Skeletal muscle tissue (tissue), 4 donors: Measurements from ENCODE around the gene SLC10A7. TPM values are rescaled to one million over a fixed set of nuclear protein-coding genes. Genes with fewer than 3 reads are reported as not detected.
A peak's percentile ranks its signal among the peaks of the same experiment; 100 is the strongest.

Experiments used
- H3K27ac ChIP-seq: one replicate; pipeline ENCODE4 v1.7.0; 2013; ENCODE audit warnings: mild to moderate bottlenecking, low read depth, low read length, inconsistent platforms
- H3K27me3 ChIP-seq, 3 donors: one replicate each; pipeline ENCODE4 v1.7.0; 2013; ENCODE audit warnings: low read length in 3 of 3; ENCODE audit not compliant: control insufficient read depth in 3 of 3, insufficient read depth in 3 of 3
- H3K36me3 ChIP-seq, 3 donors: one replicate each; pipeline ENCODE4 v1.7.0; 2013; ENCODE audit warnings: low read length in 3 of 3; ENCODE audit not compliant: control insufficient read depth in 3 of 3, insufficient read depth in 3 of 3
- H3K4me1 ChIP-seq, 3 donors: one replicate each; pipeline ENCODE4 v1.7.0; 2013; ENCODE audit warnings: low read length in 3 of 3, mild to moderate bottlenecking in 3 of 3; ENCODE audit not compliant: control insufficient read depth in 3 of 3, insufficient read depth in 3 of 3
- H3K4me3 ChIP-seq, 3 donors: one replicate each; pipeline ENCODE4 v1.7.0; 2013; ENCODE audit warnings: low read length in 3 of 3
- H3K9ac ChIP-seq, 3 donors: one replicate each; pipeline ENCODE4 v1.7.0; 2013; ENCODE audit warnings: low read length in 3 of 3, mild to moderate bottlenecking in 3 of 3, moderate library complexity in 2 of 3, low read depth in 1 of 3
- H3K9me3 ChIP-seq, 3 donors: one replicate each; pipeline ENCODE4 v1.7.0; 2013; ENCODE audit warnings: low read length in 3 of 3; ENCODE audit not compliant: control insufficient read depth in 3 of 3
- total RNA-seq: library from RNA; depleted of rRNA; stranded (reverse); fragments of >200 nt; gene quantifications from one replicate; pipeline ENCODE4 v1.2.3, GENCODE V29; 2014
- donor health status: Osteomylitis.

SLC10A7 gene, protein sequence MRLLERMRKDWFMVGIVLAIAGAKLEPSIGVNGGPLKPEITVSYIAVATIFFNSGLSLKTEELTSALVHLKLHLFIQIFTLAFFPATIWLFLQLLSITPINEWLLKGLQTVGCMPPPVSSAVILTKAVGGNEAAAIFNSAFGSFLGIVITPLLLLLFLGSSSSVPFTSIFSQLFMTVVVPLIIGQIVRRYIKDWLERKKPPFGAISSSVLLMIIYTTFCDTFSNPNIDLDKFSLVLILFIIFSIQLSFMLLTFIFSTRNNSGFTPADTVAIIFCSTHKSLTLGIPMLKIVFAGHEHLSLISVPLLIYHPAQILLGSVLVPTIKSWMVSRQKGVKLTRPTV
- total RNA-seq, result 15.1 TPM

DNA sequence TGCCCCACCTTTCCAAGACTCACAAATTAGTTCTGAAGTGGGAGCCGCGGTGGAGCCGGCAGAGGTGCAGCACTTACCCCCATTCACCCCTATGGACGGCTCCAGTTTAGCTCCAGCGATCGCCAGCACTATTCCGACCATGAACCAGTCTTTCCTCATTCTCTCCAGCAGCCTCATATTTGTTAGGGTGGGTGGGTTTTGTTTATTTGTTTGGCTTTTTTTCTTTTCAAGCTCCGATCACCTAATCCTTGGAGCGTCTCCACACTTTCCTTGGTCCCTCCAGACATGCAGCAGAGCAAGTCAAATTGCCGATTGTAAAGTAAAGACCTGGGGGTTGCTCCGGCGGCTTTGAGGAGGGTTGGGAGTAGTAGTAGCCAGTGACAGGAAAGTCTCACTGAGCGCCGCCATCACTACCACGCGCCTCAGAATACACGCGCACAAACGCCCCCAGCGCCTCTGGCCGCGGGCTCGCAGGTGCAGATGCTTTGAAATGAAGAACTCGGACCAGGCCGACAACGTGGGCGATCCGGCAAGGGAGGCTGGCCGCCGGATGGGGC lies at the start of gene SLC10A7:
SLC10A7 (minus strand) TSS at position 400 of the 557 bp plus-strand sequence; CDS start at position 177, 223 bp downstream.
- H3K27ac ChIP-seq, result peak within 1 kb of the TSS; percentile 85
- no peaks in the 10 kb centered on the region for H3K9me3 ChIP-seq
- H3K4me3 ChIP-seq, result peak within 1 kb of the TSS; percentile 91 to 98 (median 98)
- H3K36me3 ChIP-seq, result peaks cover 0 to under 1% (median 0%) of the 10 kb centered on the region in 3 donors
- no peaks in the 10 kb centered on the region for H3K27me3 ChIP-seq
- peak within 1 kb of the TSS; percentile 89 to 95 (median 95) for H3K9ac ChIP-seq
- H3K4me1 ChIP-seq, result peaks cover 11 to 18% (median 14%) of the 10 kb centered on the region in 3 donors

DNA sequence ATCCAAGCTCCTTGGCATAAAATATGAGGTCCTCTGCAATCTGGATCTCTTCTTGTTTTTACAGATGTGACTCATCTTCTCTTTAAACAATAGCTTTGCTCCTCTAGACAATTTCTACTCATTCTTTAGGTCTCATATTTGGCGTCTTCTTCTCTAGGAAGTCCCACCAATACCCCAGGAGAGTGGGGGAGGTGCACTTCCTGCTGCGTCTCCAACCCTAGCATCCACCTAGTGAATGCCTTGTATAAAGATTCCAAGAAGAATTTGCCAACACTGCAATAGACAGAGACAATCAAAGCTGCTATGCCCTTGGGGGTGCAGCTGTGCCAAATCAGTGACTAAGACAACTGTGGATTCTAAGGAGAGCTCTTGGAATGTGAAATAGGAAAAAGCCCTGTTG lies 45.7 kb upstream of the SLC10A7 start:
- Histone ChIP-seq H3K9ac (no peak overlapping the region), H3K27me3 (no peaks in the 10 kb centered on the region), H3K4me1 (no peaks in the 10 kb centered on the region), H3K9me3 (no peaks in the 10 kb centered on the region), H3K27ac (no peak overlapping the region), H3K4me3 (no peak overlapping the region), H3K36me3 (no peaks in the 10 kb centered on the region)

DNA sequence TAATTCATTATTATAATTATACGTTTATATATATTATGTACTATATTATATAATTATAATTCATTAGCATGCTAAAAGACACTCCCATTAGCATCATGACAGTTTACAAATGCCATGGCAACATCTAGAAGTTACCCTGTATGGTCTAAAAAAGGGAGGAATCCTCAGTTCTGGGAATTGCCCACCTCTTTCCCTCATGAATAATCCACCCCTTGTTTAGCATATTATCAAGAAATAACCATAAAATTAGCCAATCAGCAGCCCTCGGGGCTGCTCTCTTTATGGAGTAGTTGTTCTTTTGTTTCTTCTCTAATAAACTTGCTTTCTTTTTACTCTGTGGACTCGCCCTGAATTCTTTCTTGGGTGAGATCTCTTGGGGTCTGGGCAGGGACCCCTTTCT lies 42.8 kb upstream of the SLC10A7 start:
- H3K27me3 ChIP-seq, result no peaks in the 10 kb centered on the region
- H3K9ac ChIP-seq, result no peak overlapping the region
- H3K36me3 ChIP-seq, result no peaks in the 10 kb centered on the region
- H3K27ac ChIP-seq, result no peak overlapping the region
- H3K9me3 ChIP-seq, result no peaks in the 10 kb centered on the region
- H3K4me1 ChIP-seq, result no peaks in the 10 kb centered on the region
- no peak overlapping the region for H3K4me3 ChIP-seq

DNA sequence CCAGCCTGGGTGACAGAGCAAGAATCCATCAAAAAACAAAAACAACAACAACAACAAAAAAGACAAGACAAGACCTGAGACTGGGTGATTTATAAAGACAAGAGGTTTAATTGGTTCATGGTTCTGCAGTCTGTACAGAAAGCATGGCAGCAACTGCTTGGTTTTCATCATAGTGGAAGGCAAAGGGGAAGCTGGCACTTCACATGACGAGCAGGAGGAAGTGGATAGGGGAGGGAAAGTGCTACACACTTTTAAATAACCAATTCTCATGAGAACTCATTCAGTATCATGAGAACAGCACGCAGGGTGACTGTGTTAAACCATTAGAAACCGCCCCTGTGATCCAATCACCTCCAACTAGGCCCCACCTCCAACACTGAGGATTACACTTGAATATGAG lies 28.4 kb upstream of the SLC10A7 start:
- no peak overlapping the region for H3K4me3 ChIP-seq
- H3K9ac ChIP-seq, result no peak overlapping the region
- H3K27me3 ChIP-seq, result no peaks in the 10 kb centered on the region
- H3K4me1 ChIP-seq, result no peaks in the 10 kb centered on the region
- H3K9me3 ChIP-seq, result no peaks in the 10 kb centered on the region
- H3K27ac ChIP-seq, result no peak overlapping the region
- no peaks in the 10 kb centered on the region for H3K36me3 ChIP-seq

DNA sequence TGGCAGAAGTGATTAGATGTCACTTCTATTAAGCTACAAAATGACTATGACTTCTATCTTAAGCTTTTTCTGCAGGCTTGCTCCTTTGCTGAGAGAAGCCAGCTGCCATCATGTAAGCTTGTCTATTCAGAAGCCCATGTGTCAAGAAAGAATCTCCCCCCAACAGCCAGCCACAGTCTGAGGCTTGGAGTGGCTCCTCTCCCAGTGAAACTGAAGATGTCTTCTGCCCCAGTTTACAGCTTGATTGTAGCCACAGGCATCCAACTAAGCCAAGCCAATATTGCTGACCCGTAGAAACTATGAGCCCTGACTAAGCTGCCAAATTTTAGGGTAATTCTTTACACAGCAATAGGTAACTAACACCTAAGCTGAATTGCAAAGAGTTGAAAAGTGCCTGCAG lies 26.7 kb upstream of the SLC10A7 start:
- Histone ChIP-seq H3K4me3 (no peak overlapping the region), H3K27ac (no peak overlapping the region), H3K27me3 (no peaks in the 10 kb centered on the region), H3K9ac (no peak overlapping the region), H3K4me1 (no peaks in the 10 kb centered on the region), H3K36me3 (no peaks in the 10 kb centered on the region), H3K9me3 (peaks cover 0 to 2% (median 0%) of the 10 kb centered on the region in 3 donors)

DNA sequence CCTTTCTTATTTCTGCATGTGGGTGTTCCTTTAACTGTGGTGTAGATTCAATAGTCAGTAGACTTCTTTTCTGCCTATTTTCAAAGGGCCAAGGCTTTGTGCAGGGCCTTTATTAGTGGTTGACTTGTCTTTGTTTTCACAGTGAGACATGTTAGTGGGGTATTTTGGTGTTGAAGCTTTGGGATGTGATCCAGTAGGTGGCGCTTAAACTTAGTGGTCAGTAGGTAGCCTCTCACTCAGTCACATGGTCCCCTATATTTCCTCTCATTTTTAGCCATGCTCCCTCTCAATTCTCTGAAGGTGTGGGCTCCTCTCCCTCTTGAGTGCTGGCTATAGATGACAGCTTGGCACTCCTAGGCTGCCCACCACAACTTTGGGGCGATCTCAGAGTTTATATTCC lies 23.4 kb upstream of the SLC10A7 start:
- Histone ChIP-seq H3K4me3 (no peak overlapping the region), H3K9me3 (peaks cover 0 to 2% (median 0%) of the 10 kb centered on the region in 3 donors), H3K27me3 (no peaks in the 10 kb centered on the region), H3K27ac (no peak overlapping the region), H3K9ac (no peak overlapping the region), H3K4me1 (no peaks in the 10 kb centered on the region), H3K36me3 (no peaks in the 10 kb centered on the region)

DNA sequence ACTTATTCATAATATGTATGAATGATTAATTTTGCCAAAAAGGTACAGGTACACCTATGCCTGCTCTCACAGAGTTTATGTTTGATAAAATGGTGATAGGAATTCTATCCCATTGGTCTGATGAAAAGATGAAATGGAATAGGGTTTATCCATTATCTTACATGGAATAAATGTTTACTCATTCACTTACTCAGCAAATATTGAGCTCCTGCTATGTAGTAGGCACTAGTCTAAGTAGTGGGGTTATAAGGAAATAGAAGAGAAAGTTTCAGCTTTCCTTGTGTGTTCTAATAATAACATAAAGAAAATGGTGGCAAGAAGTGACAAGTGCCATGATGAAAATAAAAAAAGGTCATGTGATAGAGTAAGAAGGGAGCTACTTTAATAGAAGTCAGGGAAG lies 12.4 kb upstream of the SLC10A7 start:
- no peak overlapping the region for H3K4me3 ChIP-seq
- H3K9ac ChIP-seq, result no peak overlapping the region
- H3K27ac ChIP-seq, result no peak overlapping the region
- H3K9me3 ChIP-seq, result no peaks in the 10 kb centered on the region
- H3K4me1 ChIP-seq, result no peaks in the 10 kb centered on the region
- H3K27me3 ChIP-seq, result no peaks in the 10 kb centered on the region
- no peaks in the 10 kb centered on the region for H3K36me3 ChIP-seq

DNA sequence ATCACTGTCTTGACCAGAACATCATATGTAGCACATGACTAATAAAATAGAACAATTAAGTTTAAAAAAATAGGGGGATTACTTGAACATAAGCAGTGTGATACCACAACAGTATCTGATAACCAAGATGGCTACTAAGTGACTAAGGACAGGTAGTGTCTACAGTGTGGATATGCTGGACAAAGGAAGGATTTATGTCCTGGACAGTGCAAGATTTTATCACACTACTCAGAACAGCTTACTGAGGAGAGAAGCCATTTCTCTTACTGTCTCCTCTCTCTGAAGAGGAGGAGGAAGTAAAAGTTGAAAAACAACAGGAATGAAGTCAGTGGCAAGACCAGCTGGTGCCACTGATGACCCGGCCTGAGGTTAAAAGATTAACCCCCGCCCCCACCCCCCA lies 4.0 kb upstream of the SLC10A7 start:
- Histone ChIP-seq H3K4me3 (no peak overlapping the region), H3K9me3 (no peaks in the 10 kb centered on the region), H3K27ac (no peak overlapping the region), H3K36me3 (no peaks in the 10 kb centered on the region), H3K9ac (no peak overlapping the region), H3K4me1 (peaks cover 5 to 12% (median 7%) of the 10 kb centered on the region in 3 donors), H3K27me3 (no peaks in the 10 kb centered on the region)

DNA sequence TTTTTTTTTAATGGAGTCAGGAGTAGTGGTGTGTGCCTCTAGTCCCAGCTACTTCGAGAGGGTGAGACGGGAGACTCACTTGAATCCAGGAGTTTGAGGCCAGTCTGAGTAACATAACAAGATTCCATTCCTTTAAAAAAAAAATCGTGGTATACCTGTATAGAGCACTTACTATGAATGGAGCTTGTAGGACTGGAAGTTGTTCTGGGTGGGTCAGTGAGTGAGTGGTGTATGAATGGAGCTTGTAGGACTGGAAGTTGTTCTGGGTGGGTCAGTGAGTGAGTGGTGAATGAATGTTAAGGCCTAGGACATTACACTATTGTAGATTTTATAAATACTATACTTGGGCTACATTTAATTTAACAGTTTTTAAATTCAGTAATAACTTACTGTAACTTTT lies 2.9 kb upstream of the SLC10A7 start:
- H3K9me3 ChIP-seq, result no peaks in the 10 kb centered on the region
- no peak overlapping the region for H3K9ac ChIP-seq
- no peak overlapping the region for H3K4me3 ChIP-seq
- H3K4me1 ChIP-seq, result peaks cover 8 to 16% (median 14%) of the 10 kb centered on the region in 3 donors
- no peak overlapping the region for H3K27ac ChIP-seq
- no peaks in the 10 kb centered on the region for H3K27me3 ChIP-seq
- H3K36me3 ChIP-seq, result no peaks in the 10 kb centered on the region

DNA sequence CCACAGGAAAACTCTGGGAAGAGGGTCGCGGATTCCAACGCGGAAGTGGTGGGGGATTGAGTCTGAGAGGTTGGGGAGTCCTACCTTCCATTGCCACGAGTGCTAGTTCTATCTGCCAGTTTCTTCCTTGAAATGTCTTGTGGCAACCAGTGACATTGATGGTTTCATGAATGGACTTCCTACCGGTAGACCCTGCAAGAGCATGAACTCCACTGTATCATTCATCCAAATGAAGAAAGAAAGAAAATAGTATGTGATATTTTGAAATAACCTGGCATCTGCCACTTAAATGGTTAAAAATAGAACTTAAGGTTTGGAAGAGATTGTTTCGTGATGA lies 1.1 kb upstream of the SLC10A7 start:
- H3K36me3 ChIP-seq, result no peaks in the 10 kb centered on the region
- H3K9ac ChIP-seq, result peak overlapping the region; percentile 89 to 95 (median 95)
- no peaks in the 10 kb centered on the region for H3K27me3 ChIP-seq
- H3K27ac ChIP-seq, result peak overlapping the region; percentile 85
- peaks cover 11 to 18% (median 14%) of the 10 kb centered on the region in 3 donors for H3K4me1 ChIP-seq
- H3K4me3 ChIP-seq, result peak overlapping the region; percentile 91 to 98 (median 98)
- H3K9me3 ChIP-seq, result no peaks in the 10 kb centered on the region
